Fibroblast of mammary gland (primary cell): ENCODE measurements around the gene HNRNPCL1.

Experiments
- DNase-seq: peaks from one replicate; pipeline ENCODE4 v3.0.0-alpha.2; 2010; ENCODE audit warnings: low read depth
- H3K4me3 ChIP-seq: 2 replicates; pipeline ENCODE4 v1.5.1; 2011; ENCODE audit warnings: low read depth, mild to moderate bottlenecking, low read length, moderate library complexity; ENCODE audit not compliant: control insufficient read depth
- TF ChIP-seq, protein P1 (sequence below): conservative IDR thresholded peaks from 2 replicates; pipeline ENCODE4 v1.5.1; 2011; ENCODE audit warnings: low read depth, low read length, inconsistent platforms; ENCODE audit not compliant: control insufficient read depth, insufficient read depth

The HNRNPCL1 gene

GRCh38 chr1:12810691-12811408, 37.7 kb downstream of the HNRNPCL1 start:
- DNase-seq, result peak; percentile 1
- H3K4me3 ChIP-seq, result no peak overlapping the region
- TF ChIP-seq, protein P1, sequence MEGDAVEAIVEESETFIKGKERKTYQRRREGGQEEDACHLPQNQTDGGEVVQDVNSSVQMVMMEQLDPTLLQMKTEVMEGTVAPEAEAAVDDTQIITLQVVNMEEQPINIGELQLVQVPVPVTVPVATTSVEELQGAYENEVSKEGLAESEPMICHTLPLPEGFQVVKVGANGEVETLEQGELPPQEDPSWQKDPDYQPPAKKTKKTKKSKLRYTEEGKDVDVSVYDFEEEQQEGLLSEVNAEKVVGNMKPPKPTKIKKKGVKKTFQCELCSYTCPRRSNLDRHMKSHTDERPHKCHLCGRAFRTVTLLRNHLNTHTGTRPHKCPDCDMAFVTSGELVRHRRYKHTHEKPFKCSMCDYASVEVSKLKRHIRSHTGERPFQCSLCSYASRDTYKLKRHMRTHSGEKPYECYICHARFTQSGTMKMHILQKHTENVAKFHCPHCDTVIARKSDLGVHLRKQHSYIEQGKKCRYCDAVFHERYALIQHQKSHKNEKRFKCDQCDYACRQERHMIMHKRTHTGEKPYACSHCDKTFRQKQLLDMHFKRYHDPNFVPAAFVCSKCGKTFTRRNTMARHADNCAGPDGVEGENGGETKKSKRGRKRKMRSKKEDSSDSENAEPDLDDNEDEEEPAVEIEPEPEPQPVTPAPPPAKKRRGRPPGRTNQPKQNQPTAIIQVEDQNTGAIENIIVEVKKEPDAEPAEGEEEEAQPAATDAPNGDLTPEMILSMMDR, result no peak

DNA sequence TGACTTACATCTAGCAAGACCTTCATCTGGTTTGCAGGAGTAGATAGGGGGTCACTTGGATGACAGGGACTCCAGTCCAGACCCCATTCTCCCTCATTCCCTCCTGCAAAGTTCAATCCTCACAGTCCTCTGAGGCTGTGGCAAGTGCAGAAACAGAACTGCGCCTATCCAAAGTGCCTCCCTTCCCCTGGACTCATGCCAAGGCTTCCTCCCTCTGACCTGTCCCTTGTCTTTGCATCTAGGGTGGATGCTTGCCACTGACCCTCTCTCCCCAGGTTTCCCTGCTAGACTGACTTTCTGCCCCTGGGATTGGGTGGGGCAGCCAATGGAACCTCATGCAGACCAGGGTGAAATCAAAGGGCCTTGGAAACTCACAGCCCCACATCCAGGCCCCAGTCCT, 38.6 kb downstream of the HNRNPCL1 start:
- H3K4me3 ChIP-seq, result no peak overlapping the region
- TF ChIP-seq, protein P1, result no peak
- no peak for DNase-seq

DNA sequence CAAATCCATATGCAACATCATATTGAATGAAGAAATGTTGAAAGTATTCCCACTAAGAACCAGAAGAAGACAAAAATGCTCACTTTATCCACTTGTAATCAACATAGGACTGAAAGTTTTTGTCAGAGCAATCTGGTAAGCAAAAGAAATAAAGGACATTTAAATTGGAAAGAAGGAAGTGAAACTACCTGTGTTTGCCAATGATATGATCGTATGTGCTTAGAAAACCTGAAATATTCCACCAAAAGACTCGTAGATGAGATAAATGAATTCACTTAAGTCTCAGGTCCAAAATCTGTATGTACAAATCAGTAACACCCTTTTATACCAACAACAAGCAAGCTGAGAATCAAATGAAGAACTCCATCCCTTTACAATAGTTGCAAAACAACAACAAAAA, 48.8 kb downstream of the HNRNPCL1 start:
- TF ChIP-seq, protein P1, result no peak
- DNase-seq, result no peak
- H3K4me3 ChIP-seq, result no peak overlapping the region

- TF ChIP-seq, protein P1, result no peak
- no peak overlapping the region for H3K4me3 ChIP-seq
- DNase-seq, result no peak
Measured at GRCh38 chr1:12798911-12799310, 49.6 kb downstream of the HNRNPCL1 start.
